Skeletal muscle satellite cell (primary cell): ENCODE data around the gene RALGAPA1.
A peak's percentile ranks its signal among the peaks of the same experiment; 100 is the strongest.

ENCODE experiments used
- H3K27me3 ChIP-seq: 2 replicates; pipeline ENCODE4 v1.7.0; 2013; ENCODE audit warnings: low read length; ENCODE audit not compliant: control insufficient read depth, insufficient read depth
- H3K36me3 ChIP-seq: 2 replicates; pipeline ENCODE4 v1.7.0; 2013; ENCODE audit warnings: mild to moderate bottlenecking, control low read depth, low read length; ENCODE audit not compliant: insufficient read depth
- H3K4me1 ChIP-seq: 2 replicates; pipeline ENCODE4 v1.7.0; 2013; ENCODE audit warnings: low read length; ENCODE audit not compliant: control insufficient read depth, insufficient read depth
- H3K4me2 ChIP-seq: 2 replicates; pipeline ENCODE4 v1.7.0; 2013; ENCODE audit warnings: mild to moderate bottlenecking, low read length
- H3K4me3 ChIP-seq: 2 replicates; pipeline ENCODE4 v1.7.0; 2013; ENCODE audit warnings: low read length
- H3K9ac ChIP-seq: 2 replicates; pipeline ENCODE4 v1.7.0; 2013; ENCODE audit warnings: mild to moderate bottlenecking, low read depth, low read length, moderate library complexity
- H3K9me3 ChIP-seq: replicated peaks from 2 replicates; pipeline ENCODE4 v1.7.0; 2013; ENCODE audit warnings: mild to moderate bottlenecking, control low read depth, low read length

RALGAPA1 gene

DNA sequence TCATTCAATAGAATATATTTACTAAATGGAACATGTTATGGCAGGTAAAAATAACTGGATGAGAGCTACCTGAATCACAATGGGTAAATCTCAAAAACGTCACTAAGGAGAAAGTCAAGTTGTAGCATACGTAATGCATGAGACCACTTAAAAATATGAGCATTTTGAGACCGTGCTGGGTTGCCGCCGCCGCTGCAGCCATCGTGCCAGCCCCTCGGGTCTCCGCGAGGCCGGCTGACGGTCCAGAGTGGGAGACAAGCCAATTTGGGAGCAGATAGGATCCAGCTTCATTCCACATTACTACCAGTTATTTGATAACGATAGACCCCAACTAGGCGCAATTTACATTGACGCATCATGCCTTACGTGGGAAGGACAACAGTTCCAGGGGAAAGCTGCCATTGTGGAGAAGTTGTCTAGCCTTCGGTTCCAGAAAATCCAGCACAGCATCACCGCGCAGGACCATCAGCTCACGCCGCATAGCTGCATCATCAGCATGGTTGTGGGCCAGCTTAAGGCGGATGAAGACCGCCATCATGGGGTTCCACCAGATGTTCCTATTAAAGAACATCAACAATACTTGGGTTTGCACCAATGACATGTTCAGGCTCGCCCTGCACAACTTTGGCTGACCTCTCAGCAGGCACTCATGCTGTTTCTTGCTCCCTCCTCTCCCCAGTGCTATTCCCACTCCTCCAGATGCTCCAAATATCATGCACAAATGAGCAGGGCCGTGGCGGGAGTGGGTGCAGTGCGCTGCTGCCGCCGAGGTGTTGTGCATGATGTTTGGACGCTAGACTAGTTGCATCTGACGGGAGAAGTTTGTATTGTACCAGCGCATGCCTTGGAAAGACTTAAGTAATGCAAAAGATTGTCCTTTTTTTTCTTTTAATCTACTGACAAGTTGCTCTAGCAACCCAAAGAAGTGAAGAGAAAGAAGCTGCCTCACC, 10.8 kb upstream of the RALGAPA1 start:
- H3K4me3 ChIP-seq, result no peak overlapping the region
- no peak overlapping the region for H3K4me2 ChIP-seq
- no peaks in the 10 kb centered on the region for H3K36me3 ChIP-seq
- H3K4me1 ChIP-seq, result no peaks in the 10 kb centered on the region
- peaks cover 13% of the 10 kb centered on the region for H3K27me3 ChIP-seq
- H3K9me3 ChIP-seq, result no peaks in the 10 kb centered on the region
- no peak overlapping the region for H3K9ac ChIP-seq

DNA sequence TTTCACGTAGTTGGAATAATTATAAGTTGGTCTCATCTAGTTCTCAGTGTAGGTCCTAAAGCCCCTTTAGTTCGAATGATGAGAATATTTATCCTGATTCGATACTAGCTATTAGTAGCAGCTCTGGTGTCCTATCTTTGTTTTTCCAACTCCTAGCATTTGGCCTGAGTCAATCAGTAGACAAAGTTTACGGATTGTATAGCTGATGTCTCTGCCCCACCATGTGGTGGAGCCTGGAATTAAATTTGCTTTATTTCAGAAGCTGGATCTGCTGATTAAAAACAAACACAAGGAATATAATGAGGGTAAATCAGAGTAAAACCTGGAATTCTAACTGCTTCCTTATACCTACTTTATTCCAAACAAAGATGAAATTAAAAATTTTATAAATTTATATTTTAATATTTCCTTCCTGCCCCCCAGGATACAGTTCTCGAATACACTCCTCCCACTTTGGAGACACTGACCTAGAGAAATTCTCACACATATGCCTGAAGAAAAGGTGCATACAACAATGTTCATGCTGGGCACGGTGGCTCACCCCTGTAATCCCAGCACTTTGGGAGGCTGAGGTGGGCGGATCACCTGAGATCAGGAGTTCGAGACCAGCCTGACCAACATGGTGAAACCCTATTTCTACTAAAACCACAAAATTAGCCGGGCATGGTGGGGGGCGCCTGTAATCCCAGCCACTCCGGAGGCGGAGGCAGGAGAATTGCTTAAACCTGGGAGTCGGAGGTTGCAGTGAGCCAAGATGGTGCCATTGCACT, 9.4 kb upstream of the RALGAPA1 start:
- H3K9ac ChIP-seq, result no peak overlapping the region
- no peak overlapping the region for H3K4me2 ChIP-seq
- H3K4me3 ChIP-seq, result no peak overlapping the region
- no peaks in the 10 kb centered on the region for H3K36me3 ChIP-seq
- H3K9me3 ChIP-seq, result no peaks in the 10 kb centered on the region
- H3K4me1 ChIP-seq, result no peaks in the 10 kb centered on the region
- H3K27me3 ChIP-seq, result peaks cover 13% of the 10 kb centered on the region

DNA sequence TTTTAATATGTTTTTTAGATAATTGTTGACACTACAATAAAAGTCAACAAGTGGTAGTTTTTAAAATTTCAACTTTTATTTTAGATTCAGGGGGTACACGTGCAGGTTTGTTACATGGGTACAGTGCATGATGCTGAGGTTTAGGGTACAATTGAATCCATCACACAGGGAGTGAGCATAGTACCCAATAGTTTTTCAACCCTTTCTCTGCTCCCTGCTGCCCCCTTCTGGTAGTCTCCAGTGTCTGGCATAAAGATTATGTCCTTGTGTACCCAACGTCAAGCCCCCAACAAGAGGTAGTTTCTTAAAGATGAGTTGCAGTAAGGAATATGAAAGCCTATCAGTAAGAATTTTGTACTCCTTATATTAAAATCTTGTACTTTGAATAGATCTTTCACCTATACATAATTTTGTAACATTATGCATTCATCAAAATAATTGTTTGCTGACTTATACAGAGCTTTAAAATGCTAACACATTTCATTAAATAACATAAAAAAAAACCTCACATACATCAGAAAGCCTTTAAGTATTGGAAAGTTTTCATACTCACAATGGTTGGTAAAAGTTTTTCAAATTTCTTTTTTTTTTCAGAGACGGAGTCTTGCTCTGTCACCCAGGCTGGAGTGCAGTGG, 5.4 kb upstream of the RALGAPA1 start:
- Histone ChIP-seq H3K9ac (no peak overlapping the region), H3K4me3 (no peak overlapping the region), H3K9me3 (no peaks in the 10 kb centered on the region), H3K4me2 (no peak overlapping the region), H3K4me1 (no peaks in the 10 kb centered on the region), H3K27me3 (peaks cover 13% of the 10 kb centered on the region), H3K36me3 (no peaks in the 10 kb centered on the region)

DNA sequence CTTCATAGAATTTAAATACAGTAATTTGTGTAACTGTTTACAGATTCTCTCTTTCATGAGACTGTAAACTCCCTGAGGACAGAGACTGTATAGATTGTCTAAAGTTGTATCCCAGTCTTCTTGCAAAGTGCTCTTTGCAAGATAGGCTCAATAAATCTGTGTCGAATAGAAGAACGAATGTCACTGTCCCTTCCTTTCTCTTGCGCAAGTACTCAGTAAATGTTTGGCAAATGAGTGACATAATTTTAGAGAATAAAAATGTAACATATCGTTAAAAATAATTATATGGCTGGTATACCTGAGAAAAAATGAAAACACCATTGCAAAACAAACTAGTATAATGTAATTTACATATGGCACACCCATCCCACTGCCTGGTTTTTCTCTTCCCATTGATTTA, 1.9 kb upstream of the RALGAPA1 start:
- peaks cover 14% of the 10 kb centered on the region for H3K4me1 ChIP-seq
- no peak overlapping the region for H3K4me3 ChIP-seq
- no peak overlapping the region for H3K9ac ChIP-seq
- no peak overlapping the region for H3K4me2 ChIP-seq
- H3K36me3 ChIP-seq, result no peaks in the 10 kb centered on the region
- H3K27me3 ChIP-seq, result peaks cover 5% of the 10 kb centered on the region
- H3K9me3 ChIP-seq, result no peaks in the 10 kb centered on the region

DNA sequence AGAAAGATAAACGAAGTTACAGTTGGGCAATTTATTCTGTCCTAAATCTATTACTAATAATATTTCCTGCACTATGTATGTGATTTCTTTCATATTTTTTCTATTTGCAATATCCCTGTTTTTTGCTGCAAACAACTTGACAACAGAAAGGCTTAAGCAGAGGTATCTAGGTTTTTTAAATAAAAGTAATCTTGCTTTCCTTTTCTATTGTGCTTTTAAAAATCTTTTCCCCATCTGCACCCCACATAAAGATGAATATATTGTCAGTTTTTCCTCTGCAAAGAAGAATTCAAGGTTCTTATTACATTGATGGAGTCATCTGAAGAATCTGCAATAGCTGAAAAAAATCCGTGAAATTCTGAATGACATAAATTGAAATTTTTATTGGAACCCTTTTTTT, 502 bp upstream of the RALGAPA1 start:
- Histone ChIP-seq H3K9me3 (no peaks in the 10 kb centered on the region), H3K4me1 (peaks cover 14% of the 10 kb centered on the region), H3K4me2 (no peak overlapping the region), H3K4me3 (no peak overlapping the region), H3K9ac (no peak overlapping the region), H3K27me3 (no peaks in the 10 kb centered on the region), H3K36me3 (no peaks in the 10 kb centered on the region)

DNA sequence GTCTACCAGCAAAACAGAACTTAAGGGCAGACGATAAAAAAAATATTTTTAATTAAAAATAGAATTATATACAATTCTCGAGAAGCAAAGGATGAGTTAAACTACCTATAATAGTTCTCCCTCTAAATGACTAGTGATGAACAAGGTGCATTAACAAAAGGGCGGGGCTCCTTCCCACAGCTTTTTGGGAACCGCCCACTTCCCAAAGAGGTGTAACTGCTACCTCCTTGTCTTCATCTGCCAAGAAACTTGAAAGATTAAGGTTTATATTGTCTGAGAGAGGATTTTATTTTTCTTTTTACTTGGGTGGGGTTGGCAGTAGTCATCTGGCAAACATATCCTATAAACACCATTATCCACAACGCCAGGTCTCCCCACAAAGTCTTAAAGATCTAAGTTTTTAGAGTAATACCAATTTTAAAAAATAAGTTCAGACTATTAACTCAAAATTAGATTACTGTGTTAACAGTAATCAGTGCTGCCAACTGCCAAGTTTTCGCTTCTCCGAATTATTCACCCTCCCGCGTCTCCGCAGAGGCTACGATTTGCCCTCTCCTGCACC, 938 bp downstream of the RALGAPA1 start:
- H3K4me2 ChIP-seq, result peak overlapping the region; percentile 91
- no peaks in the 10 kb centered on the region for H3K36me3 ChIP-seq
- peak overlapping the region; percentile 92 for H3K9ac ChIP-seq
- no peaks in the 10 kb centered on the region for H3K27me3 ChIP-seq
- peaks cover 14% of the 10 kb centered on the region for H3K4me1 ChIP-seq
- no peaks in the 10 kb centered on the region for H3K9me3 ChIP-seq
- H3K4me3 ChIP-seq, result peak overlapping the region; percentile 94

DNA sequence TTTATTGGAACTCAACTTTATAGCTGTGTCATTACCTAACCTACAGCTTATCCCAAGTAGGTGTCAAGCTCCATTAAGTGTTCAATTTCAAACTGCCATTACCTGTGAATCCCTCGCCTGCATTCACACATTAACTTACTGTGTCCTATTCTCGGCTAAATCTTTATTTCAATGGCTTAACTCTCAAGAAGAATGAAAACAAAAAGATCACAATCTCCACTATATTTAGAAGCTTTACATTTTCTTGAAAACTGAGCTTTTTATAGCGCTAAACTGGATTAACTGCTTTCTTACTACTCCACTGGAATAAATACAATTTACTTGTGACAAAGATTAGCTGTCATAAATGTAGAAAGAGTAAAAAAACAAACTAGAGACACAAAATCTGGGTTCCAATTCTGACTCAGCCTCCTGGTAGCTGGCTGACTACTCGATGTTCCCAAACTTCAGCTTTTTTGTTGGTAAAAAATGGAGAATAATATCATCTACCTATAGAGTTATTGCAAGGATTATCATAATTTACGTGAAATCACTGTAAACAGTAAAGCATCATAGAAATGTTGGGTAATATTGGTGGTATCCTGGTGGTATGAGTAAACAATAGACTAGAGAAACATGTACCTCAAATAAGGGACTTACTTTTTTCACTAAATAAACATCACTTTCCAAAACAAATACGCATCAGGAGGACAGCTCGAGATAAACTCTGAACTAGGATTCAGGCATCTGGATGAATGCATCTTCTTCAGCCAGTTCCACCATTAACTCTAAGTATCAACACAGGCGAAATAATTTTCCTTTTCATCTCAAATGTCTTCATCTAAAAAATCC, 1.7 kb downstream of the RALGAPA1 start:
- Histone ChIP-seq H3K4me3 (peak overlapping the region; percentile 94), H3K4me1 (peaks cover 14% of the 10 kb centered on the region), H3K36me3 (no peaks in the 10 kb centered on the region), H3K9me3 (no peaks in the 10 kb centered on the region), H3K27me3 (no peaks in the 10 kb centered on the region), H3K9ac (peak overlapping the region; percentile 92), H3K4me2 (peak overlapping the region; percentile 91)

DNA sequence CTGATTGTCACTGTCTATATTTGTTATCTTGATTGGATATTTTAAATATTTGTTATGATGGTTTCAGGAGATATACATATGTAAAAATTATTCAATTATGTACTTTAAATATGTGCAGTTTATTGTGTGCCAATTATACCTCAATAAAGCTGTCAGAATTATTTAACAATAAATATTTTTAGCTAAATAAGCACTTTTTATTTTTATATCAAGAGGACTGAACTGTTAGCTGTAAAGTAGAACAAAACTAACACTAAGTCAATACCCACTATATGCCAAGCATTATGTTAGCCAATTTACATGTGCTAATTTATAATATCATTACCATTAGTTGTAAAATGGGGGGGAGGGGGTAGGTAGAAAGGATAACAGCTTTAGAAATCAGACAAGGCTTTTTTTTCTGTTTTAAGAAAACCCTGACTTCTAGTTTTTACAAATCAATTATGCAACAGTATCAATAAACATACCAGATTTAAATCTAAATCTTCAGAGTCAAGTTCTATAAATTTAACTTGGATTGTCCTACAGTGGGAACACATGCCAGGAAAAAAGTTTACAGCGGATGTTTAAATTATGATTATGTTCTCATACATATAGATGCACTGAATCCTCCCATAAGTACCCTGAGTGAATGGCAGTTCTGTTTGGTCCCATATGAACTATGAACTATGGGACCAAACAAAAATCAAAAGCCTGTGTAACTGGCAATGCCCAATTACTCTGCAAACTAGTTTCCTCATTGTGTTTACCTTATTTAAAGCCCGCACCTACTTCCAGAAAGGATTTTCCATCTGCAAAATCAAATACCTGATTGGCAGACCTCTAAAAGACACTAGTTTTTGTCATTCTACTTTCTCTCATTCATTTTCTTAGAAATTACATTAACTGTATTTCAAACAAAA, 2.8 kb downstream of the RALGAPA1 start:
- no peak overlapping the region for H3K4me3 ChIP-seq
- H3K36me3 ChIP-seq, result no peaks in the 10 kb centered on the region
- no peak overlapping the region for H3K9ac ChIP-seq
- no peaks in the 10 kb centered on the region for H3K9me3 ChIP-seq
- no peaks in the 10 kb centered on the region for H3K27me3 ChIP-seq
- peak overlapping the region; percentile 91 for H3K4me2 ChIP-seq
- H3K4me1 ChIP-seq, result peaks cover 14% of the 10 kb centered on the region

DNA sequence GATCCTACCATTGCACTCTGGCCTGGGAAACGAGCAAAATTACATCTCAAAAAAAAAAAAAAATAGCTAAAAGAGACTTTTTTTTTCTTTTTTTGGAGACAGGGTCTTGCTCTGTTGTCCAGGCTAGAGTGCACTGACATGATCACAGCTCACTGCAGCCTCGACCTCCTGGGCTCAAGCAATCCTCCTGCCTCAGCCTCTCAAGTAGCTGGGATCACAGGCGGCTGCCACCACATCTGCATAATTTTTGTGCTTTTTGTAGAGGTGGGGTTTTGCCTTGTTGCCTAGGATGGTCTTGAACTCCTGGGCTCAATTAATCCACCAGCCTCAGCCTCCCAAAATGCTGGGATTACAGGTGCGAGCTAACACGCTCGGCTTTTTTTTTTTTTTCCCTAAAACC, 11.3 kb downstream of the RALGAPA1 start:
- H3K9me3 ChIP-seq, result no peaks in the 10 kb centered on the region
- H3K4me1 ChIP-seq, result no peaks in the 10 kb centered on the region
- no peak overlapping the region for H3K9ac ChIP-seq
- no peaks in the 10 kb centered on the region for H3K36me3 ChIP-seq
- no peak overlapping the region for H3K4me2 ChIP-seq
- H3K27me3 ChIP-seq, result no peaks in the 10 kb centered on the region
- no peak overlapping the region for H3K4me3 ChIP-seq

DNA sequence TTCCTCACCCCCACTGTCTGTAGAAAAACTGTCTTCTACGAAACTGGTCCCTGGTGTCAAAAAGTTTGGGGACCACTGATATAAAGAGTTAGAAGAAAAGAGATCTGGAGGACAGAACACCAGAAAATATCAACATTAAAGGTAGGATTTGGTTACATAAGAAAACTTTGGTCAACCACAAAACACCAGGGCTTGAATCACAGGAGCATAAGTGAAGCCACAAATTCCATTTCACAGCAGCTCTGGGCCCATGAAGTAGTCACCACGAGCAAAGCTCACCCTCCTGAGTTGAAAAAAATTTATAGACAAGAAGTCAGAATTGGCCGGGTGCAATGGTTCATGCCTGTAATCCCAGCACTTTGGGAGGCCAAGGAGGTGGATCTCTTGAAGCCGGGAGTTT, 19.4 kb downstream of the RALGAPA1 start:
- no peak overlapping the region for H3K4me3 ChIP-seq
- H3K4me2 ChIP-seq, result no peak overlapping the region
- H3K9me3 ChIP-seq, result no peaks in the 10 kb centered on the region
- no peaks in the 10 kb centered on the region for H3K4me1 ChIP-seq
- no peaks in the 10 kb centered on the region for H3K27me3 ChIP-seq
- no peaks in the 10 kb centered on the region for H3K36me3 ChIP-seq
- no peak overlapping the region for H3K9ac ChIP-seq
